IPS-18c (cell line): ENCODE measurements around the gene UBE2M.
"Not testable (repeated sequence)": the region's sequence is repeated elsewhere in the genome, so short reads cannot be mapped to it uniquely, and the experiment has no call there.

ENCODE experiments used
- H3K4me3 ChIP-seq: 2 replicates; pipeline ENCODE4 v1.7.0; 2013; ENCODE audit warnings: low read depth, mild to moderate bottlenecking, low read length, moderate library complexity; ENCODE audit not compliant: insufficient read depth
- H3K9me3 ChIP-seq: one replicate; pipeline ENCODE4 v1.6.1; 2013; ENCODE audit warnings: mild to moderate bottlenecking, low read length, moderate library complexity; ENCODE audit not compliant: control insufficient read depth, insufficient read depth

The UBE2M gene

GRCh38 chr19:58511353-58512208, 46.8 kb downstream of the UBE2M start, which contains the start of gene SLC27A5:
TSS of gene SLC27A5 (minus strand) at chr19:58511992. CDS start at chr19:58511955, 37 bp downstream.
- no peaks in the 10 kb centered on the region for H3K9me3 ChIP-seq
- H3K4me3 ChIP-seq: no peak within 1 kb of the TSS

GRCh38 chr19:58510084-58510862, 48.1 kb downstream of the UBE2M start:
- Histone ChIP-seq H3K9me3 (no peaks in the 10 kb centered on the region), H3K4me3 (no peak overlapping the region)

- H3K9me3 ChIP-seq: no peaks in the 10 kb centered on the region
- H3K4me3 ChIP-seq: no peak overlapping the region
These were observed 48.7 kb downstream of the UBE2M start for GRCh38 chr19:58509731-58510083.

- not testable (repeated sequence) for H3K4me3 ChIP-seq, H3K9me3 ChIP-seq
These were observed 50.7 kb downstream of the UBE2M start for GRCh38 chr19:58507602-58508223.
